Liver (tissue), 9 donors: Measurements from ENCODE around the gene PASK. TPM values are rescaled to one million over a fixed set of nuclear protein-coding genes. Genes with fewer than 3 reads are reported as not detected.

ENCODE experiments used
- DNase-seq: peaks from one replicate; pipeline ENCODE4 v3.0.0-alpha.2; 2017; ENCODE audit warnings: low spot score
- H3K27ac ChIP-seq, 2 donors: one replicate each; pipeline ENCODE4 v1.7.0; 2013; ENCODE audit warnings: inconsistent platforms in 2 of 2, low read length in 2 of 2, control low read depth in 1 of 2, low read depth in 1 of 2, mild to moderate bottlenecking in 1 of 2
- H3K27me3 ChIP-seq, 4 donors: one replicate each; pipeline versions ENCODE4 v1.6.1 to v1.7.0; 2013; ENCODE audit warnings: low read length in 3 of 4, inconsistent platforms in 1 of 4, mild to moderate bottlenecking in 1 of 4, moderate library complexity in 1 of 4; ENCODE audit not compliant: control insufficient read depth in 4 of 4, insufficient read depth in 4 of 4
- H3K36me3 ChIP-seq, 4 donors: one replicate each; pipeline versions ENCODE4 v1.6.1 to v1.7.0; 2013; ENCODE audit warnings: low read length in 3 of 4, mild to moderate bottlenecking in 3 of 4, low read depth in 1 of 4, moderate library complexity in 1 of 4; ENCODE audit not compliant: control insufficient read depth in 4 of 4, insufficient read depth in 3 of 4
- H3K4me1 ChIP-seq, 4 donors: one replicate each; pipeline versions ENCODE4 v1.6.1 to v1.7.0; 2013; ENCODE audit warnings: low read length in 3 of 4, mild to moderate bottlenecking in 3 of 4, moderate library complexity in 1 of 4; ENCODE audit not compliant: control insufficient read depth in 4 of 4, insufficient read depth in 4 of 4
- H3K4me3 ChIP-seq, 3 donors: one replicate each; pipeline versions ENCODE4 v1.6.1 to v1.7.0; 2013; ENCODE audit warnings: low read length in 3 of 3, control low read depth in 1 of 3, low read depth in 1 of 3, mild to moderate bottlenecking in 1 of 3
- H3K9ac ChIP-seq, 2 donors: one replicate each; pipeline ENCODE4 v1.7.0; 2013; ENCODE audit warnings: low read length in 2 of 2, mild to moderate bottlenecking in 2 of 2, moderate library complexity in 2 of 2, control low read depth in 1 of 2, low read depth in 1 of 2
- H3K9me3 ChIP-seq, 4 donors: one replicate each; pipeline versions ENCODE4 v1.6.1 to v1.7.0; 2013; ENCODE audit warnings: low read length in 3 of 4; ENCODE audit not compliant: control insufficient read depth in 4 of 4
- ATF3 ChIP-seq: IDR thresholded peaks from 2 replicates; pipeline ENCODE4 v1.6.1; 2016; ENCODE audit warnings: antibody characterized with exemption
- CTCF ChIP-seq: fragments of 150-350 bp; IDR thresholded peaks from 2 replicates; pipeline ENCODE4 v1.5.1; 2017; ENCODE audit warnings: improper control_type of control experiment, low read depth, low read length; ENCODE audit not compliant: missing input control
- EGR1 ChIP-seq, 2 donors: IDR thresholded peaks; 2 replicates each; pipeline ENCODE4 v1.6.1; 2016 to 2018; ENCODE audit warnings: antibody characterized with exemption in 2 of 2, low read depth in 2 of 2
- FOXA1 ChIP-seq: IDR thresholded peaks from 2 replicates; pipeline ENCODE4 v1.6.1; 2016; ENCODE audit warnings: antibody characterized with exemption
- FOXA2 ChIP-seq: IDR thresholded peaks from 2 replicates; pipeline ENCODE4 v1.6.1; 2016; ENCODE audit warnings: antibody characterized with exemption
- HNF4A ChIP-seq, 2 donors: conservative IDR thresholded peaks; 2 replicates each; pipeline ENCODE4 v1.6.1; 2016; ENCODE audit warnings: antibody characterized with exemption in 2 of 2, mild to moderate bottlenecking in 2 of 2
- HNF4G ChIP-seq: IDR thresholded peaks from 2 replicates; pipeline ENCODE4 v1.6.1; 2016; ENCODE audit warnings: antibody characterized with exemption
- JUND ChIP-seq, 2 donors: IDR thresholded peaks; 2 replicates each; pipeline ENCODE4 v1.6.1; 2016; ENCODE audit warnings: antibody characterized with exemption in 2 of 2
- NR2F2 ChIP-seq: IDR thresholded peaks from 2 replicates; pipeline ENCODE4 v1.6.1; 2016; ENCODE audit warnings: antibody characterized with exemption
- RAD21 ChIP-seq, 2 donors: IDR thresholded peaks; 2 replicates each; pipeline ENCODE4 v1.6.1; 2016; ENCODE audit warnings: antibody characterized with exemption in 2 of 2, mild to moderate bottlenecking in 2 of 2
- RXRA ChIP-seq, 2 donors: IDR thresholded peaks; 2 replicates each; pipeline ENCODE4 v1.6.1; 2017 to 2018; ENCODE audit warnings: antibody characterized with exemption in 2 of 2, mild to moderate bottlenecking in 1 of 2
- SP1 ChIP-seq: IDR thresholded peaks from 2 replicates; pipeline ENCODE4 v1.6.1; 2018; ENCODE audit warnings: antibody characterized with exemption, mild to moderate bottlenecking
- TAF1 ChIP-seq: conservative IDR thresholded peaks from 2 replicates; pipeline ENCODE4 v1.6.1; 2016; ENCODE audit warnings: antibody characterized with exemption, mild to moderate bottlenecking
- YY1 ChIP-seq: IDR thresholded peaks from 2 replicates; pipeline ENCODE4 v1.6.1; 2016; ENCODE audit warnings: antibody characterized with exemption, mild to moderate bottlenecking
- WGBS: extraction: QIAGEN DNeasy Blood & Tissue Kit; methylation state at CpG from one replicate; pipeline ENCODE4 v1.1.7; 2013; 5-methylcytosine and 5-hydroxymethylcytosine counted together
- polyA plus RNA-seq, 2 donors: library from polyadenylated mRNA; stranded (reverse) in 1 of 2; unstranded in 1 of 2; fragments of 200-250 nt in 1 of 2; fragments of >200 nt in 1 of 2; fragmentation: Nextera tagmentation in 1 of 2; extraction: Ambion mirVana in 1 of 2; gene quantifications; one replicate each; pipeline versions ENCODE4 v1.2.1 to v1.2.3, GENCODE V29; 2013 to 2015
- total RNA-seq, 2 donors: library from RNA; depleted of rRNA; stranded (reverse); fragments of >200 nt; gene quantifications; one replicate each; pipeline ENCODE4 v1.2.3, GENCODE V29; 2014
- TF ChIP-seq, protein P1 (sequence below): IDR thresholded peaks from 2 replicates; pipeline ENCODE4 v1.6.1; 2016; ENCODE audit warnings: antibody characterized with exemption, mild to moderate bottlenecking
- TF ChIP-seq, protein P2 (sequence below): IDR thresholded peaks from 2 replicates; pipeline ENCODE4 v1.6.1; 2016; ENCODE audit warnings: antibody characterized with exemption
- donor health status: healthy.
- donor health status: healthy.
- donor health status: healthy.
- donor health status: healthy.
- donor health status: healthy.

PASK gene
- total and polyA plus RNA-seq, 4 donors: 0.96 to 8.8 (median 2.9) TPM

GRCh38 chr2:241112592-241112991, 36.7 kb downstream of the PASK start:
- 86% methylated on average over 8 of the region's 8 CpGs for whole genome bisulfite sequencing
- H3K4me1 ChIP-seq: no peaks in the 10 kb centered on the region
- no peak overlapping the region for H3K4me3 ChIP-seq
- H3K9ac ChIP-seq: no peak overlapping the region
- DNase-seq: no peak
- no peak for TF ChIP-seq TAF1
- no peak for TF ChIP-seq HNF4G
- TF ChIP-seq CTCF: no peak
- TF ChIP-seq, protein P1, sequence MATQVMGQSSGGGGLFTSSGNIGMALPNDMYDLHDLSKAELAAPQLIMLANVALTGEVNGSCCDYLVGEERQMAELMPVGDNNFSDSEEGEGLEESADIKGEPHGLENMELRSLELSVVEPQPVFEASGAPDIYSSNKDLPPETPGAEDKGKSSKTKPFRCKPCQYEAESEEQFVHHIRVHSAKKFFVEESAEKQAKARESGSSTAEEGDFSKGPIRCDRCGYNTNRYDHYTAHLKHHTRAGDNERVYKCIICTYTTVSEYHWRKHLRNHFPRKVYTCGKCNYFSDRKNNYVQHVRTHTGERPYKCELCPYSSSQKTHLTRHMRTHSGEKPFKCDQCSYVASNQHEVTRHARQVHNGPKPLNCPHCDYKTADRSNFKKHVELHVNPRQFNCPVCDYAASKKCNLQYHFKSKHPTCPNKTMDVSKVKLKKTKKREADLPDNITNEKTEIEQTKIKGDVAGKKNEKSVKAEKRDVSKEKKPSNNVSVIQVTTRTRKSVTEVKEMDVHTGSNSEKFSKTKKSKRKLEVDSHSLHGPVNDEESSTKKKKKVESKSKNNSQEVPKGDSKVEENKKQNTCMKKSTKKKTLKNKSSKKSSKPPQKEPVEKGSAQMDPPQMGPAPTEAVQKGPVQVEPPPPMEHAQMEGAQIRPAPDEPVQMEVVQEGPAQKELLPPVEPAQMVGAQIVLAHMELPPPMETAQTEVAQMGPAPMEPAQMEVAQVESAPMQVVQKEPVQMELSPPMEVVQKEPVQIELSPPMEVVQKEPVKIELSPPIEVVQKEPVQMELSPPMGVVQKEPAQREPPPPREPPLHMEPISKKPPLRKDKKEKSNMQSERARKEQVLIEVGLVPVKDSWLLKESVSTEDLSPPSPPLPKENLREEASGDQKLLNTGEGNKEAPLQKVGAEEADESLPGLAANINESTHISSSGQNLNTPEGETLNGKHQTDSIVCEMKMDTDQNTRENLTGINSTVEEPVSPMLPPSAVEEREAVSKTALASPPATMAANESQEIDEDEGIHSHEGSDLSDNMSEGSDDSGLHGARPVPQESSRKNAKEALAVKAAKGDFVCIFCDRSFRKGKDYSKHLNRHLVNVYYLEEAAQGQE: no peak
- no peak overlapping the region for H3K27ac ChIP-seq
- H3K27me3 ChIP-seq: no peaks in the 10 kb centered on the region
- H3K36me3 ChIP-seq: peaks cover 0 to 3% (median 0%) of the 10 kb centered on the region in 4 donors
- H3K9me3 ChIP-seq: no peaks in the 10 kb centered on the region

DNA sequence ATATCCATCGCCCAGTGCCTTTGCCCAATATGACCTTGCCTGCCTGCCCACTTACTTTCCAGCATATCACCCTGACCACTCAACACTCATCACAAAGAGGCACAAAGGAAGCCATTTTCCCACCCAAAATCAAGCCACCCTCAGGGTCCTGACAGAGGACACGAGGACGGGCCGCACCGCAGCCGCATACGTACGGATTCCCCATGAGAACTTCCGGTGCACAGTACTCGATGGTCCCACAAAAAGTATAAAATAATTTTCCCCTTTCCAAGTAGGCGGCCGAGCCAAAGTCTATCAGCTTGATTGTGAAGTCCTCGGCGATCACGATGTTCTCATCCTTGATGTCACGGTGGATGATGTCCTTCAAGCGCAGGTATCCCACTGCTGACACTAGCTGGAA, 37.2 kb downstream of the PASK start:
- Histone ChIP-seq H3K9ac (no peak overlapping the region), H3K4me3 (no peak overlapping the region), H3K9me3 (no peaks in the 10 kb centered on the region), H3K4me1 (no peaks in the 10 kb centered on the region), H3K27ac (no peak overlapping the region), H3K36me3 (peaks cover 0 to 3% (median 0%) of the 10 kb centered on the region in 4 donors), H3K27me3 (no peaks in the 10 kb centered on the region)
- WGBS: 93% methylated on average over 17 of the region's 17 CpGs
- TF ChIP-seq, protein P1: no peak
- TF ChIP-seq NR2F2 (no peak), FOXA2 (no peak), YY1 (no peak), FOXA1 (no peak), CTCF (no peak), JUND (IDR thresholded peaks at IDR 0.05) (no peak), TAF1 (no peak), HNF4G (no peak), ATF3 (no peak), RAD21 (IDR thresholded peaks at IDR 0.05) (no peak), RXRA (IDR thresholded peaks at IDR 0.05) (no peak), EGR1 (IDR thresholded peaks at IDR 0.05; ENCODE audit: low read depth in 2 of 2) (no peak), HNF4A (conservative IDR thresholded peaks at IDR 0.05) (no peak), SP1 (no peak)
- TF ChIP-seq, protein P2, sequence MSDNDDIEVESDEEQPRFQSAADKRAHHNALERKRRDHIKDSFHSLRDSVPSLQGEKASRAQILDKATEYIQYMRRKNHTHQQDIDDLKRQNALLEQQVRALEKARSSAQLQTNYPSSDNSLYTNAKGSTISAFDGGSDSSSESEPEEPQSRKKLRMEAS: no peak
- no peak for DNase-seq
